Kidney tubule cell (primary cell): ENCODE results near the gene PSME2.

Experiments used
- DNase-seq: peaks from one replicate; pipeline ENCODE4 v3.0.0-alpha.2; 2018; ENCODE audit warnings: low spot score

Gene PSME2

GRCh38 chr14:24179294-24179960 lies 33.0 kb upstream of the PSME2 start:
- DNase-seq, result no peak

DNA sequence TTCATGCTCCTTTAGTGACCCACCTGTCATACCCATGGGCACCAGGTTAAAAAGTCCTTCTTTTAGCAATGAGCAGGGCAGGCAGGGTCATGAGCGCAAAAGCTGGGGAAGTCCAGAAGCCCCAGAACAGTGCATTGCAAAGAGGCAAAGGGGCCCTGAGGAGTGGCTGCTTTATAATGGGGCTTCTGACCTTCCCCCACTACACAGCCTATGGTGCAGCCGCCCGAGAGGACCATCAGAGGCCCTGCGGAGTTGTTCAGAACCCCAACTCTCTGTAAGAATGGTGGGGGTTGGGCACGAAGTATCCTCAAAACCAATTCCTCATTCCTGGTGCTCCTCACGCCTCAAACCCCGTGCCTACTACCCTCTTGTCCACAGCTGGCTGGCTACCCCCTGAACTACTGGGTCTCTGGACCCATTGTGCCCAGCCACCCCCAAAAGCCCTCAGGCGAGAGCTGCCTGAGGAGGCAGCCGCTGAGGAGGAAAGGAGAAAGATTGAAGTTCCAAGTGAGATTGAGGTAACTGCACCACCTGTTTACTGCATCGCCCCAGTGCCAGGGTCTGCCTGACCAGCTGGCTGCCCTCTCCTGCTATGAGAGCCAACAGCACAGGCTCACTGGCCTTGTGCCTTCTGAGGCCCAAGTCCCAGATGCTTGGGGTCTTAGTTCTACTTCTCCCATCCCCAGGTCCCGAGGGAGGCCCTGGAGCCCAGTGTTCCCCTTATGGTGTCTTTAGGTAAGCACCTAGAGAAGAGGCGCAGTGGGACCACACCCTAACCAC lies 32.2 kb upstream of the PSME2 start:
- DNase-seq, result no peak

DNA sequence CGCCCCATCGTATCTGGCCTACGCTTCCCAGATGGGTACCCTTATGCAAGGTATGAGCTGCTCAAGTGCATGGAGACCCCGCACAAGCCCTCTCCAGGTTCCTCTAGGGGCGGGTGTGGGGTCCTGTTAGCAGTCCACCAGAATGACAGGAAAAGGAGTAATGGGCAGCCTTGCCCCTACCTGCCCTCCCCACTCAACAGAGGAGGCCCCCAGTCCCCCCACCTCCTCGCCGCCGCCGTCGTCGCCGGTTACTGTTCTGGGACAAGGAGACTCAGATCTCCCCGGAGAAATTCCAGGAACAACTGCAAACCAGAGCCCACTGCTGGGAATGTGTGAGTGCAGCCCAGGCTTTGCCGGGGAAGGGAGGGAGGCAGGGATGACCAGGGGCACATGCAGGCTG lies 31.5 kb upstream of the PSME2 start:
- DNase-seq, result no peak

DNA sequence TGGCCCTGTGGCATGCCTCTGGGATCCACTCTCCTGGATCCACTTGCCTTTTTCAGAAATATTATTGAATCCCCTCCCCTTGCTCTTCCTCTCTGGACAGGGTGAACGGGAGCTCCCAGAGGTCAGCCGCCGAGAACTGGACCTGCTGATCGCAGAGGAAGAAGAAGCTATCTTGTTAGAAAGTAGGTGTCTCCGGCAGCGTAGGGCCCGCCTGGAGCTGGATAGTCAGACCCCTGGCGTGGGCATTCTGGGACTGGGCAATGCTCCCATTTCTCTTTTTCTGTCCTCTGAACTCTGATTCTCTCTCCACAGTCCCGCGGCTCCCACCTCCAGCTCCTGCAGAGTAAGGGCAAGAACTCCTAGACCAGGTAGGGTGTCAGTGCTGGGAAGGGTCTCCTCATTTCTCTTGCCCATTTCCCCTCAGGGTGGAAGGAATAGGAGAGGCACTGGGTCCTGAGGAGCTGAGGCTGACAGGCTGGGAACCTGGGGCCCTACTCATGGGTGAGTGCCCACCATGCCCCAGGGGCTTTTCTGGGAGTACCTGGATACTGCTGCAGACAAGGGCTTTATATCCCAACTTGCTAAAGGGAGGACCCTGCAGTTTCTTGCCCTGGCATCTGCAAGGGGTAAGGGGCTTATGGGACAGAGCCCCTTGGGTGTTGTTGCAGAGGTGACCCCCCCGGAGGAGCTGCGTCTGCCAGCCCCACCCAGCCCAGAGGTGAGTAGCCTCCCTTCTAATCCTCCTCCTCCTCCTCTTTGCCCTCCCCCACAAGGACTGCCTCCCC lies 30.8 kb upstream of the PSME2 start:
- no peak for DNase-seq

DNA sequence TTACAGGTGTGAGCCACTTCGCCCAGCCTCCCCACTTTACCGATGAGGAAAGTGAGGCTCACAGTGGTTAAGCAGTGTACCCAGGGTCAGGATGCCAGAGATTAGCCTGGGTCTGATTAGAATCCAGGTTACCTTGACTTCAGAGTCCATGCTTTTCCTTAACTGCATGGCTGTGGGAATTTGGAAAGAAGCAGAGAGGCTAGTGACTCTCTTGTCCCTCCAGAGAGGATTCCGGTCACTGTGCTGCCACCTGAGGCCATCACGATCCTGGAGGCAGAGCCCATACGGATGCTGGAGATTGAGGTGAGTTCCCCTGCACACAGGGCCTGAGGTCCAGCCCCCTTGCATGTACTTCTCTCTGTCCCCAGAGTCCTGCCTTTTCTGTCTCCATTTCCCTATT lies 30.2 kb upstream of the PSME2 start:
- DNase-seq, result no peak

GRCh38 chr14:24172871-24173281 lies 26.5 kb upstream of the PSME2 start:
- no peak for DNase-seq

DNA sequence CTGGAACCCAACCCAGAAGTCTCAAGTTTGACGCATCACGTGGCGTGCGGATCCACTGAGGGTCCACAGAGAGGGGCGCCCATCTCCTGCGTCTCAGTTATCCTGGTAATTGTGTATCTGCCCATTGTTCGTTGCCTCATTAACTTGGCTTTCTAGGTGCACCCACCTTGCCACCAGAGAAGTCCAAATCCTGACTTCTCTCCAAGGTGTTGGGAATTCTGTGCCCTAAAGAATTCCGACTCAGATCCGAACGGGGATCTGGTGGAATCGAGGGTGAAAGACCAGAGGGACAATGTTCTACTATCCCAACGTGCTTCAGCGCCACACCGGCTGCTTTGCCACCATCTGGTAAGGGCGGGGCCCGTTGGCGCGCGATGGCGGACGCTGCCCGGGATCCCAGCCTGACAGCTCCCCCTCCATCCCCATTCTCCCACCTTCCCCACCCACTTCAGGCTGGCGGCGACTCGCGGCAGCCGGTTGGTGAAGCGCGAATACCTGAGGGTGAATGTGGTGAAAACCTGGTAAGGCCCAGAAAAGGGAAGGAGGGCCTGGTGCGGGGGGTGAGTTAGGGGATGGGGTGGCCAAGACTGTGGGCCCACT lies 26.0 kb upstream of the PSME2 start:
- no peak for DNase-seq

GRCh38 chr14:24171422-24172260 lies 25.2 kb upstream of the PSME2 start, which contains the start of gene REC8:
Gene REC8, plus strand, starts transcription at chr14:24172080. Its CDS starts 473 bp downstream, at chr14:24172553.
- DNase-seq, result peak; percentile 73

DNA sequence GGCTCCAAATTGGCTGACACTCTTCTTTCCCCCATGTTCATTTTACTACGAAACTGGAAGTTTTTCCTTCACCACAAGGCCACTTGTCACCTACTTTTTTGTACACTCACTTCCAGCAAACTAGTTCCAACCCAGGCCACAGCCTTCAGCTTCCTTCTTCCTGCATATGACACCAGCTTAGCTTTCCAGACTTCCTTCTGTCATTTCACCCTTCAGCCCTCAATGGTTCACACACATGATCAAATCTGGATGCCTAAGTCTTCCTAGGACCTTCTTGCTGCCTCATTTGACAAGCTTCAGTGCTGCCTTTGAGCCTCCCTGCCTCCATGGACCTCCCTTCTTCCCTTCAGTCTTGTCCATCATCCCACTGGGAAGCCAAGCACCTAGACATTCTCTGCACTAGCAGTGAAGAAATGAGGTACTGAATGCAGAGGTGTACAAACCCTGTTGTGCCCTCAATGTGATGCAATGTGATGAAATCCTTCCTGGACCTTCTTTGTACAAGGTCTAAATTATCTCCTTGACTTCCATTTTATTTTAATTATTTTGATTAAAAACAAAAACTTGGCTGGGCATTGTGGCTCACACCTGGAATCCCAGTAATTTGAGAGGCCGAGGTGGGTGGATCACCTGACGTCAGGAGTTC lies 21.2 kb upstream of the PSME2 start:
- no peak for DNase-seq

DNA sequence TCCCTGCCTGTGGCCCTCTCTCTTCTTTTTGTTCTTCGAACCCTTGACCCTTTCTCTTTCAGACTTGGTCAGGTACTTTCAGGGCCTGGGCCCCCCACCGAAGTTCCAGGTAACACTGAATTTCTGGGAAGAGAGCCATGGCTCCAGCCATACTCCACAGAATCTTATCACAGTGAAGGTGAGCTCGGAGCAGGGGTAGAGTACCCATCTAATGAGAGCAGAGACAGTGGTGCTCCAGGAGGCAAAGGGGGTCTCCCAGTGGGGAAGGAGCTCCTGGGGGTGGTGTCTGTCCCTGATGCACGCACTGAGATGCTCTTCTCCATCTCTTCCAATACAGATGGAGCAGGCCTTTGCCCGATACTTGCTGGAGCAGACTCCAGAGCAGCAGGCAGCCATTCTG lies 19.4 kb upstream of the PSME2 start:
- no peak for DNase-seq

DNA sequence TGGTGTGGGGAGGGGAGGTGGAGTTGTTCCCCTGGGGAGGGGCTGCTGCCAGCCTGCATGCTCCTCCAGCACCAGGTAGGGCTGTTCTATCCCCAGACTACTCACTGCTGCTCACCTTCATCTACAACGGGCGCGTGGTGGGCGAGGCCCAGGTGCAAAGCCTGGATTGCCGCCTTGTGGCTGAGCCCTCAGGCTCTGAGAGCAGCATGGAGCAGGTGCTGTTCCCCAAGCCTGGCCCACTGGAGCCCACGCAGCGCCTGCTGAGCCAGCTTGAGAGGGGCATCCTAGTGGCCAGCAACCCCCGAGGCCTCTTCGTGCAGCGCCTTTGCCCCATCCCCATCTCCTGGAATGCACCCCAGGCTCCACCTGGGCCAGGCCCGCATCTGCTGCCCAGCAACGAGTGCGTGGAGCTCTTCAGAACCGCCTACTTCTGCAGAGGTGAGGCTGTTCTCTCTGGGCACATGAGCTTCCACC lies 18.1 kb upstream of the PSME2 start:
- DNase-seq, result no peak

DNA sequence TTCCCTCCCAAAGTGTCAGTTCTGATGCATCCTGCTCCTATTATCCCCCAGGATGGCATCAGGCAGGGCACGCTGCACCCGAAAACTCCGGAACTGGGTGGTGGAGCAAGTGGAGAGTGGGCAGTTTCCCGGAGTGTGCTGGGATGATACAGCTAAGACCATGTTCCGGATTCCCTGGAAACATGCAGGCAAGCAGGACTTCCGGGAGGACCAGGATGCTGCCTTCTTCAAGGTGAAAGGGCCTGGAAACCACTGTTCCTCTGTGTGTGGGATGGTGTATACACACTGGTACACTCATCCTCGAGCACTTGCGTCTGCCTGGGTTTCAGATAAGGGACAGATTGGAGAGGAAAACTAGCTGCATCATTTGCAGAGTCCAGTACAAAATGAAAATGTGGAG lies 15.7 kb upstream of the PSME2 start:
- DNase-seq, result no peak

GRCh38 chr14:24160850-24161804 lies 14.7 kb upstream of the PSME2 start, which contains the start of gene IRF9:
Gene IRF9, plus strand, starts transcription at chr14:24161265. Its CDS starts 880 bp downstream, at chr14:24162145.
- peak; percentile 97 for DNase-seq

DNA sequence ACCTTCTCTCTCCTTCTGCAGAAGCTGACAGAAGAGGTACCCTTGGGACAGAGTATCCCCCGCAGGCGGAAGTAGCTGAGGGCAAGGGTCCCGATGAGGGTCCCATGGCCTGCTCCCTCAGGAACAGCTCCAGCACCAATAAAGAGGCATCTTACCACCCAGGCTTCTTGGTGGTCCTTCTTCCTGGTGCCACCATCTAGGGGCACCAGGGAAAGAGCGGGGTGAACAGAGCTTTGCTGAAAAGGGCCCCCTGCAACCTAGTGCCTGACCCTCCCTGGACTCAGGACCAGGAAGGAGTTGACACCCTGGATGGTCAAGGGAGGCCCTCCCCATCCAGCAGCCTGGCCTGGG lies 14.1 kb upstream of the PSME2 start:
- no peak for DNase-seq

GRCh38 chr14:24159777-24160498 lies 13.5 kb upstream of the PSME2 start:
- DNase-seq, result no peak

DNA sequence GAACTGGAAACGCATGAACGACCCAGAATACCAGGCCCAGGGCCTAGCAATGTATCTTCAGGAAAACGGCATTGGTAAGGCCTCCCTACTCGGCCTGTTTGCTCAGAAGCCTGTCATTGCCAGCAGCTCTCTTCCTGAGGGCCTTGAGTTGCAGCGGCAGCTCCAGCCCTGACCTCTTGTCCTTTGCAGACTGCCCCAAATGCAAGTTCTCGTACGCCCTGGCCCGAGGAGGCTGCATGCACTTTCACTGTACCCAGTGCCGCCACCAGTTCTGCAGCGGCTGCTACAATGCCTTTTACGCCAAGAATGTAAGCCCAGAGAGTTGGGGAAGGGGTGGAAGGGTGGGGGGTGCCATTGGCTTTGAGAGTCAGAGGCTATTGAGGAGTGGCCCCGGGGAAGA lies 10.9 kb upstream of the PSME2 start:
- no peak for DNase-seq

- no peak for DNase-seq
These were observed 10.4 kb upstream of the PSME2 start for GRCh38 chr14:24156840-24157239.

- no peak for DNase-seq
These were observed 8.7 kb upstream of the PSME2 start for GRCh38 chr14:24155100-24155499.
